GM06990 (cell line): ENCODE results near the gene MLKL.
A peak's percentile ranks its signal among the peaks of the same experiment; 100 is the strongest.

Experiments used
- DNase-seq: peaks from one replicate; pipeline ENCODE4 v3.0.0-alpha.2; 2011; ENCODE audit not compliant: insufficient read length; ENCODE audit errors: extremely low read depth
- H3K27me3 ChIP-seq: replicated peaks from 2 replicates; pipeline ENCODE4 v1.6.0; 2011; ENCODE audit warnings: low read length; ENCODE audit not compliant: control insufficient read depth, insufficient read depth
- H3K36me3 ChIP-seq: 2 replicates; pipeline ENCODE4 v1.5.1; 2011; ENCODE audit warnings: low read length; ENCODE audit not compliant: control insufficient read depth, insufficient read depth
- H3K4me3 ChIP-seq: replicated peaks from 2 replicates; pipeline ENCODE4 v1.5.1; 2011; ENCODE audit warnings: low read depth, mild to moderate bottlenecking, control low read depth, low read length
- CTCF ChIP-seq: IDR thresholded peaks from 2 replicates; pipeline ENCODE4 v1.5.1; 2011; ENCODE audit warnings: low read length, control low read depth, mild to moderate bottlenecking, inconsistent platforms; ENCODE audit not compliant: insufficient read depth, poor library complexity, severe bottlenecking

Gene MLKL

DNA sequence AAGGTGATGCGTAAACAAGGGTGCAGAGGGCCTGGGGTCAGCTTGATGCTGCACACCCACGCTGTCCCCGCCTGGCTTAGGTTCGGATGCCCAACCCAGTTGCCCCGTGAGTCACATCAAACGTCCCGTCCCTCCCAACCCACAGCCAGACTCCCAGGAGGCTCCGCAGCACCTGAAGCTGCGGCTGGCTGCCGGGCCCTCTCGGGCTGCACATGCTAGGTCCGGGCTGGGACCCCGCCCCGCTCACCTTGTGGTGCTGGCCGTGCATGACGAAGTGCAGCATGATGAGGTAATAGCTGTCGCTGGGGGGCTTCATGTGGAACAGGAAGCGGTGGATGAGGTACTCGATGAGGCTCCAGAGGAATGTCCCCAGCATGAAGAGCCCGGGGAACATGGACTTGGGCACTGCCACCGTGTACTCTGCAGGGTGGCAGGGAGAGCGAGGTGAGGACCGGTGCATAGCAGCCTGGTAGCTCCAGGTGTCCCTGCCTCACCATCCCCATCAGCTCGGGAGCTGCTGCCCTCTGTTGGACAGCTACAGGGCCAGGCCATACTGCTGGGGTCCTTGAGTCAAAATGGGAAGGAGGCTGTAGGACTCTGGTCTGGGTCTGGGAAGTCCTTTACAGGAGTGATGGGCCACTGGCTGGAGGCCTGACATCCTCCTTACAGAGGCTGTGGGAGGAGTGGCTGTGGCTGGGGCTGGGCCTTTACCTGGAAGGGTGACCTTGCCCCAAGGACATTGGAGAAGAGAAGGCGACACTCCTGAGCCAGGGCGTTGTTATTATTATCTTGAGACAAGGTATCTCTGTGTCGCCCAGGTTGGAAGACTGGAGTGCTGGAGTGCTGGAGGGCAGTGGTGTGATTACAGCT, 18.3 kb upstream of the MLKL start:
- TF ChIP-seq CTCF = peak; percentile 14
- Histone ChIP-seq H3K4me3 (no peak overlapping the region), H3K27me3 (no peaks in the 10 kb centered on the region; the same call in 1 of the 2 replicates), H3K36me3 (no peaks in the 10 kb centered on the region)
- DNase-seq = no peak

GRCh38 chr16:74718140-74718539, 17.5 kb upstream of the MLKL start:
- DNase-seq = no peak
- Histone ChIP-seq H3K36me3 (no peaks in the 10 kb centered on the region), H3K4me3 (no peak overlapping the region), H3K27me3 (no peaks in the 10 kb centered on the region; the same call in 1 of the 2 replicates)
- no peak for TF ChIP-seq CTCF

DNA sequence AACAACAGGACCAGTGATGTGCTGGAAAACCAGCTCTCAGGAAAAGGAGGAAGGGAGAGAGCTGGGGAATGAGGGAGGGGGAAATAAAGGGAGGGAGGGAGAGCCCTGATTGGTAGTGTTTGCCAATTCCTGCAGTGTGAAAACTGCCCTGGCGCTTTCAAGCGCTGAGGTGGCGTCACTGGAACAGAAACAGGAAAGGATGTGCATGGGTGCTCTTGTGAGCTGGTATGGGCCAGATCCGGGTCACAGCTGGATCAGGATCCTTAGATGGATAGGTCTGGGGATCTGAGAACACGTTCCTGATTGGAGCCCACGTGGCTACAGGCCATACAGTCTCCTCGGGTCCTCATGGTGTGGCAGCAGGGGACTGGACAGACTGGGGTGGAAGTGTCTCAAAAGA, 16.7 kb upstream of the MLKL start:
- no peak for DNase-seq
- no peak for TF ChIP-seq CTCF
- Histone ChIP-seq H3K4me3 (no peak overlapping the region), H3K36me3 (no peaks in the 10 kb centered on the region), H3K27me3 (no peaks in the 10 kb centered on the region; the same call in 1 of the 2 replicates)

DNA sequence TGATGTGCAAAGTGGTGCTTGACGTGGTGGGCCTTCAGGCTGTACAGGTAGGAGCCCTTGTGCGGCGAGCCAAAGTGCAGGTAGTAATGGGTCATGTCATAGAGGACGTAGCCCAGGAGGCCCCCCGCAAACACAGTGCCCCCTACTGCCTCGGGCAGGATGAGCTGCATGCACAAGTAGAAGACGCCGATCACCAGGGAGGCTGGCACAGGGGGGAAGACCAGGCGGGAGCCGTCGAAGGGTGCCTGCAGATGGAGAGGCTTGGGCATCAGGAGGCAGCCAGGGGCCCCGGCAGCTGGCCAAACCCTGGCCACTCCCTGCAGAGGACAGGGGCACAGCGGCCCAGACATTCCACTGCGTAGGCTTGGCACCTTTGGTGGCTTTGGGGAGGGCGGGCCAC, 15.7 kb upstream of the MLKL start:
- TF ChIP-seq CTCF = no peak
- H3K4me3 ChIP-seq = no peak overlapping the region
- DNase-seq = no peak
- no peaks in the 10 kb centered on the region; the same call in 1 of the 2 replicates for H3K27me3 ChIP-seq
- no peaks in the 10 kb centered on the region for H3K36me3 ChIP-seq

DNA sequence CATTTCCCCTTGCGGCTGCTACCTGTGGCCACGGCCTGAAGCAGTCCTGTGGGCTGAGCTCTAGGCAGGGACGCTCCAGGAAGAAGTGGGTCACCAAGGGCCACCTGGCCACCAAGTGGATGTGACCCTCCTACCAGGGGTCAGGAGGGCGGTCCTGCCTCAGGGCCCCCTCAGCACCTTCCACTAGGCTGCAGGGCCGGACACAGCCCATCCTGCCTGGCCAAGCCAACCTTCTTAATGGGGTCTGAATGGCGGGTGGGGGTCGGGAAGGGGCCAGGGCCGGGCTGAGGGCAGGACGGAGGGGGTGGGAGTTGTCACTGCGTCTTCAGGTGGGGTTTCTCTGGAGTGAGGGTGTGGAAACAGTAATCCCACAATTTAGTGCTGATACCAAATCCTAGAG, 13.2 kb upstream of the MLKL start:
- H3K36me3 ChIP-seq = no peaks in the 10 kb centered on the region
- H3K4me3 ChIP-seq = no peak overlapping the region
- H3K27me3 ChIP-seq = no peaks in the 10 kb centered on the region; the same call in 1 of the 2 replicates
- TF ChIP-seq CTCF = no peak
- DNase-seq = no peak
